SW480 (cell line): Measurements from ENCODE around the gene AURKA.
"Not testable (repeated sequence)": the region's sequence is repeated elsewhere in the genome, so short reads cannot be mapped to it uniquely, and the experiment has no call there.

Experiments used
- DNase-seq: peaks from one replicate; pipeline ENCODE4 v3.0.0-alpha.2; 2016; ENCODE audit warnings: low spot score

Gene AURKA

GRCh38 chr20:56358600-56359211 is 33.3 kb downstream of the AURKA start, which contains the start of gene FAM210B:
TSS of gene FAM210B (plus strand) at chr20:56358974. CDS start at chr20:56359006, 32 bp downstream.
- peak; percentile 92 for DNase-seq

- peak; percentile 50 for DNase-seq
Observed at GRCh38 chr20:56358070-56358469, 33.9 kb downstream of the AURKA start.

- DNase-seq: no peak
Observed at GRCh38 chr20:56353356-56353755, 38.7 kb downstream of the AURKA start.

- no peak for DNase-seq
Observed at GRCh38 chr20:56352345-56353055, 39.5 kb downstream of the AURKA start.

- no peak for DNase-seq
Observed at GRCh38 chr20:56350842-56351241, 41.2 kb downstream of the AURKA start.

GRCh38 chr20:56348746-56349145 is 43.3 kb downstream of the AURKA start:
- DNase-seq: no peak

GRCh38 chr20:56348305-56348693 is 43.7 kb downstream of the AURKA start:
- DNase-seq: no peak

- DNase-seq: no peak
Observed at GRCh38 chr20:56347628-56348304, 44.2 kb downstream of the AURKA start.

- DNase-seq: no peak
Observed at GRCh38 chr20:56345911-56346310, 46.1 kb downstream of the AURKA start.

GRCh38 chr20:56343861-56344381 is 48.1 kb downstream of the AURKA start:
- DNase-seq: no peak

- DNase-seq: no peak
Observed at GRCh38 chr20:56342783-56343182, 49.2 kb downstream of the AURKA start.

- not testable (repeated sequence) for DNase-seq
Observed at GRCh38 chr20:56336709-56337108, 55.3 kb downstream of the AURKA start.

GRCh38 chr20:56328861-56329260 is 63.2 kb downstream of the AURKA start:
- peak; percentile 42 for DNase-seq

- DNase-seq: no peak
Observed at GRCh38 chr20:56324806-56325205, 67.2 kb downstream of the AURKA start.

GRCh38 chr20:56323656-56324055 is 68.4 kb downstream of the AURKA start:
- no peak for DNase-seq

- no peak for DNase-seq
Observed at GRCh38 chr20:56323206-56323605, 68.8 kb downstream of the AURKA start.

- DNase-seq: no peak
Observed at GRCh38 chr20:56322681-56323080, 69.3 kb downstream of the AURKA start.
